ENCODE results near the gene SVIP.

SVIP gene

GRCh38 chr11:22792497-22792896 lies 37.1 kb downstream of the SVIP start:
- DNase-seq (ENCODE audit: low read depth), result no peak

GRCh38 chr11:22787551-22788162 lies 41.9 kb downstream of the SVIP start:
- DNase-seq (ENCODE audit: low read depth), result no peak

GRCh38 chr11:22787055-22787454 lies 42.5 kb downstream of the SVIP start:
- DNase-seq (ENCODE audit: low read depth), result no peak

GRCh38 chr11:22786475-22786874 lies 43.1 kb downstream of the SVIP start:
- DNase-seq (ENCODE audit: low read depth), result no peak

GRCh38 chr11:22785251-22785650 lies 44.4 kb downstream of the SVIP start:
- DNase-seq (ENCODE audit: low read depth), result no peak

- no peak for DNase-seq (ENCODE audit: low read depth)
Measured at GRCh38 chr11:22780952-22781593, 48.5 kb downstream of the SVIP start.

- no peak for DNase-seq (ENCODE audit: low read depth)
Measured at GRCh38 chr11:22779850-22780249, 49.8 kb downstream of the SVIP start.

GRCh38 chr11:22778642-22779041 lies 51.0 kb downstream of the SVIP start:
- DNase-seq (ENCODE audit: low read depth), result no peak

- DNase-seq (ENCODE audit: low read depth), result no peak
Measured at GRCh38 chr11:22775248-22775647, 54.4 kb downstream of the SVIP start.

GRCh38 chr11:22774716-22775115 lies 54.9 kb downstream of the SVIP start:
- no peak for DNase-seq (ENCODE audit: low read depth)

- DNase-seq (ENCODE audit: low read depth), result no peak
Measured at GRCh38 chr11:22769081-22769480, 60.5 kb downstream of the SVIP start.

Data from activated T-cell treated with anti-CD3 and anti-CD28 coated beads for 24 hours (primary cell).